T-helper 2 cell treated with Interferon-gamma antibody and Interleukin-4, amounts not matched to agents 100 ng/mL and 5 ng/mL, for 36 hours (primary cell): Measurements from ENCODE around the gene ZNF205. TPM values are rescaled to one million over a fixed set of nuclear protein-coding genes. Genes with fewer than 3 reads are reported as not detected.

Experiments used
- intact Hi-C: fragments of 100-400 bp; cut with micrococcal nuclease; formaldehyde crosslinking; loops from one replicate; pipeline ENCODE4 v1.15.1; 2023
- total RNA-seq: library from RNA; stranded (reverse); gene quantifications from 2 replicates; pipeline ENCODE4 v1.2.3, GENCODE V29; 2022

ZNF205 gene
- total RNA-seq, 1 donor from 2014 or later: 0.23 TPM

GRCh38 chr16:3147046-3147756 lies 34.8 kb downstream of the ZNF205 start:
- intact Hi-C loops: no loop called here

DNA sequence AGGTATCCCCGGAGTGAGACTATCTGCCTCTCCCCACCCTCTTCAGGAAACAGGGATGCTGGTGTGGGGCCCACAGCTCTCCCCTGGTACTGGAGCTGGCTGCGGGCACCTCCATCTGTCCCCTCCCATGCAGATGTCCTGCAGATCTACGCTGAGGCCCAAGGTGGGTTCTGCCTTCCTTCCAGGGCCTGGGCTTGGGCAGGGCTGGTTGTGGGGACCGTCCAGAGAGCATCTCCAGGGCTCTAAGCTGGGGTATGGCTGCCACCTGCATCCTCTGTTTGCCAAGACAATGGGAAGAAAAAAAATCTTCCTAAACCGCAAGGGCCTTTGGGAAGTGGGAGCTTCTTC lies 35.3 kb downstream of the ZNF205 start:
- intact Hi-C loops: no loop called here

GRCh38 chr16:3148256-3149192 lies 36.1 kb downstream of the ZNF205 start:
- intact Hi-C loops: no loop called here

DNA sequence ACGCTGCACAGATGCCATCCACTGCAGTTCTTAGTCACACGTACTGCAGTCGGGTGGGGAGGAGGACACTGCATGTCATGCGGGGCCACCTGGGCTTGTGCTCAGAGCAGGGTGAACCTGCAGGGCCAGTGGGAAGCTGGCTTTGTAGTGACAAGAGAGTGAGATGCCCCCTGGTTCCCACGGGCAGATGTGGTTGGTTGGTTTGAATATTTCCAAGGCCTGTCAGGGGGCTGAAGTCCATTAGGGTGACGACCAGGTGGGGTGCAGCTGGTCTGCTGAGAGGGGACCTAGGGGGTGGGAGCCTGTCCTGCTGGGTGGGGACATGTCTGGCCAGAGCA lies 36.8 kb downstream of the ZNF205 start:
- intact Hi-C loops: no loop called here

- intact Hi-C loops: loop anchor here (1.0 kb wide), 2 partner anchors 9 to 15 kb away; no protein-coding TSS in a partner anchor
Observed at GRCh38 chr16:3149630-3150345, 37.4 kb downstream of the ZNF205 start.

- intact Hi-C loops: loop anchor here (1.0 kb wide), 2 partner anchors 8 to 16 kb away; no protein-coding TSS in a partner anchor
Observed at GRCh38 chr16:3150346-3151218, 38.2 kb downstream of the ZNF205 start.

DNA sequence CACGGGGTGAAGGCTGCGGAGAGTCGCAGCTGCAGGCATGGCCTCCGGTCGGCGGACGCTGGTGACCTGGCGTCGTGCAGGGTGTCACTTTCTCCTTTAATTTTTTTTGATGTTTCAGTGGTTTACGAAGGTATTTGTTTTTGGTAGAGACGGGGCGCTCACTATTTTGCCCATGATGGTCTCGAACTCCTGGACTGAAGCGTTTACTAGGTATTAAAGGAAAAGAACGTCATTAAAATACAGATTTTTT lies 39.6 kb downstream of the ZNF205 start:
- intact Hi-C loops: loop anchor here (2.0 kb wide), 1 partner anchor 349 kb away; the partner anchor contains the start of gene CLUAP1

GRCh38 chr16:3152277-3152990 lies 40.0 kb downstream of the ZNF205 start:
- intact Hi-C loops: loop anchor here (2.0 kb wide), 1 partner anchor 348 kb away; the partner anchor contains the start of gene CLUAP1

GRCh38 chr16:3152991-3153368 lies 40.6 kb downstream of the ZNF205 start:
- intact Hi-C loops: loop anchor here (2.0 kb wide), 1 partner anchor 348 kb away; the partner anchor contains the start of gene CLUAP1

DNA sequence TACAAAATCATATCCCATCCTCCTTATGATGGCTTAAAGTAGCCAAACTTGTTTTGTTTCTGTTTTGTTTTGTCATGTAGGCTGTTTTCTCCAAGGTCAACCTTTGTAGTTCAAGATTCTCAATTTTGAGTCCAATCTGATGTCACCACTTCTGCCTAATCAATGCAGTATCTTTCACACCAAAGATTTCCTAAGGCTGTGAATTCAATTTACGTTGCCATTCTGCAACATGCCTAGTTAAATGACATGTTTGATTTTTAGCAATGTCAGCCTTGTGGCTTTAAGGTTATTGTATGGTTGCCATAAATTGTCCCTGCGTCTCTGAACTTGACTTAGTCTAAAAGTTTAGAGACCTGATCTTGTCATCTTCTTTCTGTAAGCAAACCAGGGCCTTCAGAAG lies 42.8 kb downstream of the ZNF205 start:
- intact Hi-C loops: no loop called here

- intact Hi-C loops: loop anchor here (2.0 kb wide), 1 partner anchor 33 kb away; the partner anchor contains the start of gene OR1F1
Observed at GRCh38 chr16:3155972-3156371, 43.6 kb downstream of the ZNF205 start.

- intact Hi-C loops: loop anchor here (1.0 to 2.0 kb wide), 2 partner anchors 7 to 31 kb away; partner anchors contain the start of gene OR1F1
Observed at GRCh38 chr16:3157229-3158025, 45.0 kb downstream of the ZNF205 start.

DNA sequence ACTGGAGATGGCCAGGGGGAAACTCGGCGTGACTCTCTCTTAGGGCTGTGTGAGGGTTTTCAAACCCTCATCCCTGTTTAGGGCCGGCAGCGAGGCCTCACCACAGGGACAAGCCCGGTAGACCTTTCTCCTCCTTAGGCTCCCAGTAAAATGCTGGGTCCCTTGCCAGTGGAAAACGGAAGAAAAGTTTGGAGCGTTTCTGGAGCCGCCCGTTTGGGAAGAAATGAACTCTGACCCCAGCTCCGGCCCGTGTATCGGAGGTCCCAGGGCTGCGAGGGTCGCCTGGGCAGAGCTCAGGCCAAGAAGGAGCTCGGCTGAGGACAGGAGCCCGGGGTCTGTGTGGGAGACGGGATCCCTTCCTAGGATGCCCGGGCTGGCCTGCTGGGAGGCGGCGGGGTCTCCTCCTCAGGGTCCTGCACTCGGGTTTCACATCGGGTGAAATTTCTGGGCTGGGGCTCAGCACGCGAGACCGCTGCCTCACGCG lies 45.7 kb downstream of the ZNF205 start:
- intact Hi-C loops: loop anchor here (1.0 kb wide), 1 partner anchor 8 kb away; no protein-coding TSS in a partner anchor

DNA sequence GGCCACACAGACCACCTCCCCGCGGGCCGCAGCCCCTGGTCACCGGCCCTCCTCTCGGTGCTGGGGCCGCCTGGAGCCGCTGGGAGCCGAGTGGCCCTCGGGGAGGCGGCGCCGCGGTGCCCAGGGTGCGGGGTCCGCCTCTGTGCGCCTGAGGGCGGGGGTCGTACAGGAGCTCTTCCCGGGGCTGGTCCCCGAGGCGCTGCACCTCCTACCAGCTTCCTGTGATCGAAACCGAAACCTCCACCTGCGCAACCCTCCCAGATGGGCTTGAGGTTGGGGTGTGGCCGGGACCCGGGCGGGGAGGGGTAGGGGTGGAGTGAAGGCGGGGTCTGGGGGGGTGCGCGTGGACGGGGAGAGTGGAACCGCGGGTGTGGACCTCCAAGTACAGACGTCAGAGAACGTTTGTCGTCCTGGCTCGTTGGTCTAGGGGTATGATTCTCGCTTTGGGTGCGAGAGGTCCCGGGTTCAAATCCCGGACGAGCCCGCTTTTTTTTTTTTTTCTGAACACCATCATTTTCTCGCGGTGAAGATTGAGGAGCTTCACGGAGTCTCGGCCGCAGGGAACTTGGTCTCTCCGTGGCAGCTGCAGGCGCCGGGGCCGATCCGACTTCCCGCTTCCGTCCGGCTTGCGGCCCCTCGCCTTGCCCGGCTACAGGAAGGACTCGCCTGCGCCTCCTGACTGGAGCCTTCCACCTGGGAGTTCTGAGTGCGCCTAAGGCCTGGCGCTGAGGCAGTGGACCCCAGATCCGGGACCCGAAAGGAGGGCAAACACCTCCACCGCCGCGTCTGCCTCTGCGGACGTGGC lies 46.3 kb downstream of the ZNF205 start:
- intact Hi-C loops: loop anchor here (1.0 kb wide), 1 partner anchor 8 kb away; no protein-coding TSS in a partner anchor

DNA sequence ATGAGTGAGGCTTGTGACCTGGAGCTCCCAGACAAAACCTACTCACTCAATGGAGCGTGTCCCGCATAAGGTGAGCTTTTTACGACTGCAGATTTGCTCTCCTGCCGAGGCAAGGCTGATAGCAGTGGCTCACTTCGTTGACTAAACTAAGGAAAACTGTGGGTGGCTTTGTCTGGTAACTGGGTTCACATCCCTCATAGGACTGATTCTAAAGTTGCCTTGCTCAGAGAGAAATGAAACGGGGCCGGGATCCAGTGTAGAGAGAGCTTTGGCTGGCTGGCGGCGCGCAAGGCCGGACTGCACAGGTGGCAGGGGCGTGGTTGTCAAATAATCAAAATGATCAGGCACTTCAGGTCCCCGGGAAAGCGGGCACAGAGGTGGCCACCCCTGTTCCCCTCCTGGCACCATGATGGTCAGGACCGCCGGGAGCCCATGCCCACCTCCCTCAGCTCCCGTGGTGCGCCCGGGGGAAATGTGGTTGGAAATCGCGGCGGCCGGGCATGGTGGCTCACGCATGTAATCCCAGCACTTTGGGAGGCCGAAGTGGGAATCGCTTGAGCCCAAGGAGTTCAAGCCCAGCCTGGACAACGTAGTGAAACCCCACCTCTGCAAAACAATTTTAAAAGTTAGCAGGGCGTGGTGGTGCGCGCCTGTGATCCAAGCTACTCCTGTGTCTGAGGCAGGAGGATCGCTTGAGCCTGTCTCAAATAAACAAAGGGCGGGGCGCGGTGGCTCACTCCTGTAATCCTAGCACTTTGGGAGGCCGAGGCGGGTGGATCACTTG lies 49.0 kb downstream of the ZNF205 start:
- intact Hi-C loops: no loop called here

- intact Hi-C loops: no loop called here
Observed at GRCh38 chr16:3164121-3164991, 52.0 kb downstream of the ZNF205 start.
